GM12878 (cell line): ENCODE data around the gene MFN2. TPM values are rescaled to one million over a fixed set of nuclear protein-coding genes. Genes with fewer than 3 reads are reported as not detected.
"Not testable (repeated sequence)": the region's sequence is repeated elsewhere in the genome, so short reads cannot be mapped to it uniquely, and the experiment has no call there.

Experiments used
- ATAC-seq: fragments of 200-7000 bp; cut with Tn5 transposase; 3 replicates; pipeline ENCODE4 v1.9.1; 2020; ENCODE audit warnings: mild to moderate bottlenecking, moderate library complexity
- BruUV-seq: library from RNA; stranded (reverse); fragments of 400-500 nt; replicated peaks from 2 replicates; lab custom pipeline; 2021; lab: Mats Ljungman, UMichigan
- CTCF ChIA-PET: fragments of 300-600 bp; sonication (Branson Sonifier 250); formaldehyde crosslinking; extraction: SDS; loops from one replicate; lab custom pipeline; 2021; ENCODE audit warnings: inconsistent platforms; lab: Yijun Ruan, JAX
- POLR2A ChIA-PET: fragments of 350-600 bp; formaldehyde crosslinking; extraction: SDS; loops from one replicate; lab custom pipeline; 2021; ENCODE audit warnings: inconsistent platforms; lab: Charles Lee
- RAD21 ChIA-PET: fragments of 300-600 bp; sonication (Branson Sonifier 250); formaldehyde crosslinking; loops from one replicate; lab custom pipeline; 2023; ENCODE audit warnings: antibody characterized with exemption; ENCODE audit not compliant: unreplicated experiment; lab: Charles Lee
- SMC1A ChIA-PET: fragments of 300-600 bp; sonication (Branson Sonifier 250); formaldehyde crosslinking; loops from one replicate; lab custom pipeline; 2023; ENCODE audit not compliant: unreplicated experiment, uncharacterized antibody; lab: Charles Lee
- DNase-seq: peaks from one replicate; pipeline ENCODE4 v3.0.0-alpha.2; 2011; ENCODE audit warnings: low read depth, low spot score
- FAIRE-seq: peaks from 3 replicates; lab custom pipeline; 2011; peaks lifted over from hg19 to GRCh38; lab: Jason Lieb, UNC
- H2AFZ ChIP-seq: 2 replicates; pipeline ENCODE4 v1.6.0; 2011; ENCODE audit warnings: low read depth, low read length, control low read depth; ENCODE audit not compliant: control insufficient read depth
- H3K27ac ChIP-seq: 2 replicates; pipeline ENCODE4 v1.5.1; 2011; ENCODE audit warnings: control low read depth; ENCODE audit not compliant: control insufficient read depth, insufficient read depth
- H3K27me3 ChIP-seq, 2 experiments: replicated peaks in 1 of 2; 2 replicates each; pipeline versions ENCODE4 v1.6.0 to v1.6.1; 2011; ENCODE audit warnings: low read length in 1 of 2; ENCODE audit not compliant: control insufficient read depth in 2 of 2, insufficient read depth in 2 of 2
- H3K36me3 ChIP-seq, 2 experiments: 2 replicates each; pipeline ENCODE4 v1.5.1; 2011; ENCODE audit warnings: low read length in 1 of 2; ENCODE audit not compliant: control insufficient read depth in 2 of 2, insufficient read depth in 2 of 2
- H3K4me1 ChIP-seq: 2 replicates; pipeline ENCODE4 v1.6.1; 2011; ENCODE audit warnings: mild to moderate bottlenecking, low read length, moderate library complexity, mixed read lengths; ENCODE audit not compliant: control insufficient read depth, insufficient read depth
- H3K4me2 ChIP-seq: 2 replicates; pipeline ENCODE4 v1.6.0; 2011; ENCODE audit warnings: control low read depth; ENCODE audit not compliant: control insufficient read depth, insufficient read depth
- H3K4me3 ChIP-seq: fragments of 200-600 bp; sonication (generic); 2 replicates; pipeline ENCODE4 v1.5.1; 2016
- H3K79me2 ChIP-seq: 2 replicates; pipeline ENCODE4 v1.6.0; 2011; ENCODE audit warnings: low read length; ENCODE audit not compliant: control insufficient read depth, insufficient read depth
- H3K9ac ChIP-seq: 2 replicates; pipeline ENCODE4 v1.8.0; 2011; ENCODE audit warnings: low read length, control low read depth, mixed read lengths; ENCODE audit not compliant: control insufficient read depth, insufficient read depth
- H3K9me3 ChIP-seq: replicated peaks from 3 replicates; pipeline ENCODE4 v1.5.1; 2011; ENCODE audit warnings: mild to moderate bottlenecking, low read length; ENCODE audit not compliant: control insufficient read depth, insufficient read depth
- H4K20me1 ChIP-seq: 2 replicates; pipeline ENCODE4 v1.6.0; 2011; ENCODE audit not compliant: control insufficient read depth, insufficient read depth
- ATF7 ChIP-seq: fragments of 450-650 bp; IDR thresholded peaks from 2 replicates; pipeline ENCODE4 v1.6.1; 2016; ENCODE audit warnings: low read depth, mild to moderate bottlenecking
- BHLHE40 ChIP-seq, 2 experiments: fragments of 450-650 bp in 1 of 2; IDR thresholded peaks; 2 replicates each; pipeline ENCODE4 v1.6.1; 2011 to 2017; ENCODE audit warnings: low read depth in 2 of 2, borderline replicate concordance in 1 of 2, improper control_type of control experiment in 1 of 2, low read length in 1 of 2, mild to moderate bottlenecking in 1 of 2
- EGR1 ChIP-seq, 2 experiments: IDR thresholded peaks; 1 replicate in 1 of 2; 2 replicates in 1 of 2; pipeline ENCODE4 v1.6.1; 2011 to 2012; ENCODE audit warnings: low read depth in 2 of 2, low read length in 2 of 2, borderline replicate concordance in 1 of 2, mild to moderate bottlenecking in 1 of 2, moderate library complexity in 1 of 2
- EP300 ChIP-seq, 2 experiments: fragments of 150-350 bp in 1 of 2; IDR thresholded peaks; 2 replicates each; pipeline ENCODE4 v1.6.1; 2011 to 2012; ENCODE audit warnings: low read depth in 2 of 2, low read length in 2 of 2, borderline replicate concordance in 1 of 2, improper control_type of control experiment in 1 of 2, inconsistent platforms in 1 of 2; ENCODE audit not compliant: control insufficient read depth in 1 of 2
- MEF2A ChIP-seq: IDR thresholded peaks from 2 replicates; pipeline ENCODE4 v1.6.1; 2011; ENCODE audit warnings: low read depth, mild to moderate bottlenecking, low read length, moderate library complexity; ENCODE audit not compliant: insufficient read depth
- MEF2B ChIP-seq: fragments of 450-650 bp; IDR thresholded peaks from 2 replicates; pipeline ENCODE4 v1.6.1; 2018; ENCODE audit warnings: mild to moderate bottlenecking, moderate library complexity; ENCODE audit not compliant: partially characterized antibody, poor library complexity, severe bottlenecking
- MLLT1 ChIP-seq: fragments of 450-650 bp; IDR thresholded peaks from 2 replicates; pipeline ENCODE4 v1.6.1; 2016; ENCODE audit warnings: mild to moderate bottlenecking
- MTA2 ChIP-seq: fragments of 450-650 bp; IDR thresholded peaks from 2 replicates; pipeline ENCODE4 v1.6.1; 2016; ENCODE audit warnings: low read depth, mild to moderate bottlenecking, moderate library complexity
- NBN ChIP-seq: fragments of 450-650 bp; IDR thresholded peaks from 2 replicates; pipeline ENCODE4 v1.6.1; 2016
- PAX5 ChIP-seq: IDR thresholded peaks from 2 replicates; pipeline ENCODE4 v1.6.1; 2011; ENCODE audit warnings: low read depth, low read length, borderline replicate concordance
- RELB ChIP-seq: fragments of 450-650 bp; IDR thresholded peaks from 2 replicates; pipeline ENCODE4 v1.6.1; 2017; ENCODE audit warnings: low read depth, mild to moderate bottlenecking, moderate library complexity
- SKIL ChIP-seq: fragments of 450-650 bp; IDR thresholded peaks from 2 replicates; pipeline ENCODE4 v1.6.1; 2017; ENCODE audit warnings: mild to moderate bottlenecking, low read depth, inconsistent platforms; ENCODE audit not compliant: poor library complexity, severe bottlenecking
- SMARCA5 ChIP-seq: fragments of 450-650 bp; IDR thresholded peaks from 2 replicates; pipeline ENCODE4 v1.6.1; 2017; ENCODE audit warnings: mild to moderate bottlenecking
- TCF12 ChIP-seq: IDR thresholded peaks from 2 replicates; pipeline ENCODE4 v1.6.1; 2011; ENCODE audit warnings: low read depth, mild to moderate bottlenecking, low read length
- WGBS: methylation state at CpG from one replicate; pipeline ENCODE4 v1.1.6; 2016; ENCODE audit warnings: low lambda C conversion rate; ENCODE audit not compliant: insufficient replicate concordance, insufficient coverage; ENCODE audit errors: missing lambda C conversion rate; 5-methylcytosine and 5-hydroxymethylcytosine counted together
- in situ Hi-C: fragments of 300-500 bp; cut with MboI; formaldehyde crosslinking; loops from 9 replicates; pipeline ENCODE4 v1.14.3; 2018; ENCODE audit warnings: mixed read lengths
- intact Hi-C: fragments of 100-400 bp; cut with micrococcal nuclease; formaldehyde crosslinking; loops from one replicate; pipeline ENCODE4 v1.14.2; 2022; ENCODE audit not compliant: unreplicated experiment
- polyA plus RNA-seq, 11 experiments: library from polyadenylated mRNA; depleted of rRNA in 4 of 11; unstranded in 6 of 11; stranded (reverse) in 5 of 11; fragments of >200 nt; fragmentation: Nextera tagmentation in 4 of 11; fragmentation: Illumina TruSeq in 1 of 11; extraction: Ambion mirVana in 4 of 11; extraction: Trizol in 1 of 11; gene quantifications; 1 replicate in 1 of 11; 2 replicates in 10 of 11; pipeline versions ENCODE4 v1.2.1 to v1.2.3, GENCODE V29; 2011 to 2016; ENCODE audit warnings: inconsistent platforms in 2 of 11, missing spikeins in 2 of 11, low read depth in 1 of 11
- total RNA-seq, 4 experiments: library from RNA; depleted of rRNA in 3 of 4; stranded (reverse); fragments of >200 nt in 3 of 4; fragmentation: Illumina TruSeq in 1 of 4; extraction: Trizol in 1 of 4; gene quantifications; 2 replicates each; pipeline versions ENCODE4 v1.2.1 to v1.2.3, GENCODE V29; 2013 to 2021
- TF ChIP-seq, protein P1 (sequence below): IDR thresholded peaks from 2 replicates; pipeline ENCODE4 v1.6.1; 2012; ENCODE audit warnings: low read depth, low read length, improper control_type of control experiment

Gene MFN2
- total and polyA plus RNA-seq, 10 of the 15 experiments (the other 5 are each of a cell fraction or from before 2014, with no cell fraction given), result 5.3 to 64.4 (median 48.1) TPM

- H3K36me3 ChIP-seq, H2AFZ ChIP-seq, H4K20me1 ChIP-seq, in situ Hi-C loops, H3K9me3 ChIP-seq, H3K79me2 ChIP-seq, DNase-seq, FAIRE-seq, H3K27me3 ChIP-seq: not testable (repeated sequence)
- WGBS, result under 1% methylated on average over 13 of the region's 13 CpGs
- CTCF ChIA-PET, result interaction anchor here (0.6 to 5.5 kb wide), 13 partner anchors 8 to 58 kb away, joined by 3 to 53 read pairs (median 7); partner anchors contain the start of gene MIIP
- intact Hi-C loops, result loop anchor here (1.0 to 2.0 kb wide), 3 partner anchors 21 to 39 kb away; partner anchors contain the start of genes MIIP and TNFRSF8
- peaks cover 46% of the 10 kb centered on the region for H3K4me1 ChIP-seq
- H3K4me3 ChIP-seq, result peak overlapping the region; percentile 21; the same call in 1 of the 2 replicates
- peak overlapping the region; percentile 65 for H3K9ac ChIP-seq
- SMC1A ChIA-PET, result interaction anchor here (0.9 to 7.0 kb wide), 19 partner anchors 9 to 619 kb away, joined by 3 to 97 read pairs (median 5); partner anchors contain the start of gene MIIP
- peak; percentile 75 for ATAC-seq
- peak overlapping the region; percentile 75 for H3K4me2 ChIP-seq
- TSS peak; percentile 62 for BruUV-seq
- RAD21 ChIA-PET, result interaction anchor here (0.6 to 7.6 kb wide), 14 partner anchors 10 to 120 kb away, joined by 4 to 70 read pairs (median 10); partner anchors contain the start of genes MIIP and TNFRSF8
- peak overlapping the region; percentile 68 for H3K27ac ChIP-seq
- POLR2A ChIA-PET, result interaction anchor here (0.8 to 5.5 kb wide), 15 partner anchors 11 to 130 kb away, joined by 3 to 57 read pairs (median 7); partner anchors contain the start of genes MFN2, MIIP and TNFRSF8
- TF ChIP-seq PAX5, result peak; percentile 53; the same call in 1 of the 2 replicates
- peak in 1 of 2 experiments; percentile 71; a peak in 3 of 4 replicates for TF ChIP-seq BHLHE40 (IDR thresholded peaks at IDR 0.05; ENCODE audit: borderline replicate concordance in 1 of 2, low read depth in 2 of 2, low read length in 1 of 2)
- 0 out of 2 replicates have a peak, but pooled peaks have one; percentile 34 for TF ChIP-seq MEF2A
- TF ChIP-seq, protein P1, sequence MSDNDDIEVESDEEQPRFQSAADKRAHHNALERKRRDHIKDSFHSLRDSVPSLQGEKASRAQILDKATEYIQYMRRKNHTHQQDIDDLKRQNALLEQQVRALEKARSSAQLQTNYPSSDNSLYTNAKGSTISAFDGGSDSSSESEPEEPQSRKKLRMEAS, result 0 out of 2 replicates have a peak, but pooled peaks have one; percentile 20
- peak; percentile 80 for TF ChIP-seq MLLT1
- peak; percentile 67 for TF ChIP-seq SMARCA5
- TF ChIP-seq MTA2, result peak; percentile 48; the same call in 1 of the 2 replicates
- peak; percentile 61 for TF ChIP-seq RELB
- 0 out of 2 replicates have a peak, but pooled peaks have one; percentile 70 for TF ChIP-seq NBN
- 0 out of 3 replicates have a peak, but pooled peaks of 1 of the 2 experiments have one; percentile 11 for TF ChIP-seq EGR1 (IDR thresholded peaks at IDR 0.05; ENCODE audit: borderline replicate concordance in 1 of 2, low read depth in 2 of 2, low read length in 2 of 2)
- peak in 1 of 2 experiments; percentile 19; a peak in 1 of 4 replicates for TF ChIP-seq EP300 (IDR thresholded peaks at IDR 0.05; ENCODE audit: borderline replicate concordance in 1 of 2, control insufficient read depth in 1 of 2, low read depth in 2 of 2, low read length in 2 of 2)
- 0 out of 2 replicates have a peak, but pooled peaks have one; percentile 22 for TF ChIP-seq TCF12
- peak; percentile 58; the same call in 1 of the 2 replicates for TF ChIP-seq ATF7
- TF ChIP-seq SKIL, result peak; percentile 76
- peak; percentile 52 for TF ChIP-seq MEF2B
Measured at GRCh38 chr1:12039824-12040456, 59.7 kb downstream of the MFN2 start.
